Loucy (cell line): ENCODE results near the gene SH3PXD2A.

Source experiments
- H2AFZ ChIP-seq: fragments of 200-600 bp; sonication (generic); 2 replicates; pipeline ENCODE4 v1.6.0; 2016; ENCODE audit warnings: antibody characterized with exemption, mild to moderate bottlenecking, low read length, moderate library complexity
- H3F3A ChIP-seq: fragments of 200-600 bp; 2 replicates; pipeline ENCODE4 v1.6.0; 2016; ENCODE audit warnings: antibody characterized with exemption, low read depth, mild to moderate bottlenecking
- H3K27me3 ChIP-seq: fragments of 200-600 bp; sonication (generic); 2 replicates; pipeline ENCODE4 v1.6.1; 2014; ENCODE audit warnings: low read length, mild to moderate bottlenecking; ENCODE audit not compliant: insufficient read depth, poor library complexity, severe bottlenecking
- H3K36me3 ChIP-seq: fragments of 200-600 bp; sonication (generic); 2 replicates; pipeline ENCODE4 v1.6.1; 2016; ENCODE audit warnings: low read length; ENCODE audit not compliant: insufficient read depth
- H3K4me1 ChIP-seq: fragments of 200-600 bp; sonication (generic); 2 replicates; pipeline ENCODE4 v1.5.1; 2014; ENCODE audit warnings: low read length, mild to moderate bottlenecking; ENCODE audit not compliant: insufficient read depth, poor library complexity, severe bottlenecking
- H3K4me2 ChIP-seq: fragments of 200-600 bp; sonication (generic); 2 replicates; pipeline ENCODE4 v1.6.0; 2014; ENCODE audit warnings: antibody characterized with exemption, low read length, low read depth, mild to moderate bottlenecking; ENCODE audit not compliant: poor library complexity, severe bottlenecking
- H3K4me3 ChIP-seq: fragments of 200-600 bp; sonication (generic); 2 replicates; pipeline ENCODE4 v1.5.1; 2014; ENCODE audit warnings: low read length, mild to moderate bottlenecking, mixed read lengths; ENCODE audit not compliant: poor library complexity, severe bottlenecking
- H3K79me2 ChIP-seq: fragments of 200-600 bp; sonication (generic); 2 replicates; pipeline ENCODE4 v1.6.1; 2014; ENCODE audit warnings: low read length; ENCODE audit not compliant: insufficient read depth
- H3K9ac ChIP-seq: fragments of 200-600 bp; sonication (generic); 2 replicates; pipeline ENCODE4 v1.6.0; 2014; ENCODE audit warnings: mild to moderate bottlenecking, low read depth, low read length, moderate library complexity; ENCODE audit not compliant: poor library complexity, severe bottlenecking
- H3K9me2 ChIP-seq: fragments of 200-600 bp; sonication (generic); replicated peaks from 2 replicates; pipeline ENCODE4 v1.6.1; 2016; ENCODE audit warnings: low read depth, low read length, mixed read lengths
- H3K9me3 ChIP-seq: fragments of 200-600 bp; sonication (generic); 2 replicates; pipeline ENCODE4 v1.6.1; 2014; ENCODE audit warnings: mild to moderate bottlenecking, antibody characterized with exemption, low read length, low read depth; ENCODE audit not compliant: insufficient read depth
- H4K20me1 ChIP-seq: fragments of 200-600 bp; sonication (generic); 2 replicates; pipeline ENCODE4 v1.6.0; 2014; ENCODE audit warnings: antibody characterized with exemption, low read length, mild to moderate bottlenecking; ENCODE audit not compliant: insufficient read depth, poor library complexity, severe bottlenecking
- CTCF ChIP-seq: fragments of 200-600 bp; sonication (generic); conservative IDR thresholded peaks from 2 replicates; pipeline ENCODE4 v1.5.1; 2014; ENCODE audit warnings: mild to moderate bottlenecking, antibody characterized with exemption, low read length
- EZH2phosphoT487 ChIP-seq: fragments of 200-600 bp; IDR thresholded peaks from 2 replicates; pipeline ENCODE4 v1.6.1; 2018; ENCODE audit warnings: antibody characterized with exemption, mild to moderate bottlenecking, moderate library complexity, borderline replicate concordance

The SH3PXD2A gene

GRCh38 chr10:103897241-103897774 is 41.9 kb upstream of the SH3PXD2A start:
- Histone ChIP-seq H3K9ac (no peak overlapping the region), H3K79me2 (no peaks in the 10 kb centered on the region), H3K9me2 (no peaks in the 10 kb centered on the region), H3F3A (no peaks in the 10 kb centered on the region), H2AFZ (no peak overlapping the region), H3K27me3 (no peaks in the 10 kb centered on the region), H3K36me3 (peaks cover 48% of the 10 kb centered on the region; the same call in 1 of the 2 replicates), H3K4me3 (no peak overlapping the region), H3K9me3 (no peaks in the 10 kb centered on the region), H4K20me1 (no peaks in the 10 kb centered on the region), H3K4me2 (no peak overlapping the region), H3K4me1 (peaks cover 3% of the 10 kb centered on the region)
- TF ChIP-seq CTCF (no peak), EZH2phosphoT487 (no peak)

DNA sequence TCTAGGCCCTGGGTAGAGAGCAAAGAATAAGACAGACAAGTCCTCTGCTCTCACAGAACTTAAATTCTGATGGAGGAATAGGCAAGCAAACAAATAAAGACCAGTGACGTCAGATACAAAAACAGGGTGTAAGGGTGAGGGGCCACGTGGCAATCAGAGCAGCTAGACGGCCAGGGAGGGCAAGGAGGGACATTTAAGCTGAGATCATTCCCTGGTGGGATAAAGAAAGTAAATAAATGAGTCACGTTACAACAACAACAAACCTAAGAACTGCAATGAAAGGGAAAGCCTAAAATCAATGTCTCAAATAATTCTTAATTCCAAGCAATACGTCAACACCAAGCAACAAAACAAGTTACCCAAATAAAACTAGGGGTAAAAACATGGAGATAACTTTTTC is 40.8 kb upstream of the SH3PXD2A start:
- TF ChIP-seq CTCF (no peak), EZH2phosphoT487 (no peak)
- H2AFZ ChIP-seq = no peak overlapping the region
- H3K9me2 ChIP-seq = no peaks in the 10 kb centered on the region

DNA sequence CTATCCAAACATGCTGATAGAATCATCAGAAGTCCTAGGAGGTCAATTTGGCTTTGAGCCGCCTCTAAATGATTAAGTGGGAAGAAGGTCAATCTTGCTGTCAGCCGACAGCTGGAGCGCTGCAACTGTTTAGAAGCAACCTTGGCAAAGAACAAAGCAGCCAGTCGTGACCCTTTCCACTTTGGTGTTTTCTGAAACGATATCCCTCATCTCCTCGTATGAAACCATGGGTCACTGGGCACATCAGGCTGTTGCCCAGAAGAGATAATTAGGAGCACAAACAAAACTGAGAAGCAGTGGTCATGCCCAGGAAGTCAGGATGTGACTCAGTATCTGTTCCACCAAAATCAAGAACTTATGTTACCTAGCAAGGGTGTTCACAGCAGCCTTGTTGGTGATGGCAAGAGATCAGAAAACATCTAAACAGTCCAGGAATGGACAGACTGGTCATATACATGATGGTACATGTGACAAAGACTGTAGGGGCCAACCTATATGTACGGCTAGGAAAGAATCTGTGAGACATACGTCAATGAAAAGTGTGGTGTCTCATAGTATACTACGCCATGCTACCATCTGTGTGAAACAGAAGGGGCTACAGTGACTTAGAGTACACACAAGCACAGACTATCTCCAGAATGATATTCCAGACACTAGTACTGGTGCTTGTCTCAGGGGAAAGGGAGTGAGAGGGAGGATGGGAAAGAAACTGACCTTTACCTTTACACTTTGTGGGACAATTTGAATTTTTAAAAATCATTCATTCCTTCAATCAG is 40.2 kb upstream of the SH3PXD2A start:
- Histone ChIP-seq H4K20me1 (no peaks in the 10 kb centered on the region), H3F3A (no peaks in the 10 kb centered on the region), H3K4me3 (no peak overlapping the region), H3K9ac (no peak overlapping the region), H3K36me3 (peaks cover 59% of the 10 kb centered on the region; the same call in 1 of the 2 replicates), H2AFZ (no peak overlapping the region), H3K9me2 (no peaks in the 10 kb centered on the region), H3K4me1 (peaks cover 3% of the 10 kb centered on the region), H3K79me2 (no peaks in the 10 kb centered on the region), H3K27me3 (no peaks in the 10 kb centered on the region), H3K9me3 (no peaks in the 10 kb centered on the region), H3K4me2 (no peak overlapping the region)
- TF ChIP-seq CTCF (no peak), EZH2phosphoT487 (no peak)

More for the DNA sequence above, 40.8 kb upstream of the SH3PXD2A start:
- no peaks in the 10 kb centered on the region for H3K79me2 ChIP-seq
- no peak overlapping the region for H3K4me3 ChIP-seq
- H3K36me3 ChIP-seq = peaks cover 53% of the 10 kb centered on the region; the same call in 1 of the 2 replicates
- no peaks in the 10 kb centered on the region for H3K27me3 ChIP-seq
- peaks cover 3% of the 10 kb centered on the region for H3K4me1 ChIP-seq
- H3K9me3 ChIP-seq = no peaks in the 10 kb centered on the region
- no peaks in the 10 kb centered on the region for H3F3A ChIP-seq
- no peaks in the 10 kb centered on the region for H4K20me1 ChIP-seq
- no peak overlapping the region for H3K4me2 ChIP-seq
- no peak overlapping the region for H3K9ac ChIP-seq
